ENCODE results near the gene ARHGAP10. TPM values are rescaled to one million over a fixed set of nuclear protein-coding genes. Genes with fewer than 3 reads are reported as not detected.

ARHGAP10 gene
- total and polyA plus RNA-seq, 3 donors from 2014 or later = 17.4 to 108 (median 83.5) TPM

GRCh38 chr4:147924604-147925412 lies 192.9 kb downstream of the ARHGAP10 start:
- TF ChIP-seq CTCF (IDR thresholded peaks at IDR 0.05) (no peak), POLR2A (IDR thresholded peaks at IDR 0.05) (no peak)
- intact Hi-C loops (cut with DNase I; ENCODE audit: low total_unique reads) = no loop called here
- Histone ChIP-seq H3K4me1 (no peaks in the 10 kb centered on the region), H3K36me3 (ENCODE audit: low read depth, missing control alignments) (no peaks in the 10 kb centered on the region), H3K27me3 (no peaks in the 10 kb centered on the region), H3K9me3 (no peaks in the 10 kb centered on the region), H3K27ac (no peak overlapping the region), H3K4me3 (no peak overlapping the region)
- peak; percentile 47 for DNase-seq
- 55 to 63% methylated on average over 3 of the region's 3 CpGs for WGBS, 2 donors

- TF ChIP-seq POLR2A (IDR thresholded peaks at IDR 0.05) (no peak), CTCF (IDR thresholded peaks at IDR 0.05) (no peak)
- H3K9me3 ChIP-seq = no peaks in the 10 kb centered on the region
- H3K27me3 ChIP-seq = no peaks in the 10 kb centered on the region
- H3K4me3 ChIP-seq = no peak overlapping the region
- 87 to 91% methylated on average over 11 of the region's 11 CpGs for WGBS, 2 donors
- no peaks in the 10 kb centered on the region for H3K36me3 ChIP-seq (ENCODE audit: low read depth, missing control alignments)
- H3K4me1 ChIP-seq = no peaks in the 10 kb centered on the region
- no peak for DNase-seq
- intact Hi-C loops (cut with DNase I; ENCODE audit: low total_unique reads) = no loop called here
- no peak overlapping the region for H3K27ac ChIP-seq
These were observed 195.7 kb downstream of the ARHGAP10 start for GRCh38 chr4:147927377-147928137.

- Histone ChIP-seq H3K27ac (no peak overlapping the region), H3K36me3 (ENCODE audit: low read depth, missing control alignments) (no peaks in the 10 kb centered on the region), H3K4me3 (no peak overlapping the region), H3K27me3 (no peaks in the 10 kb centered on the region), H3K9me3 (no peaks in the 10 kb centered on the region), H3K4me1 (no peaks in the 10 kb centered on the region)
- no peak for TF ChIP-seq CTCF (IDR thresholded peaks at IDR 0.05)
- TF ChIP-seq POLR2A (IDR thresholded peaks at IDR 0.05) = no peak
- WGBS, 2 donors = 88 to 89% methylated on average over 5 of the region's 5 CpGs
- intact Hi-C loops (cut with DNase I; ENCODE audit: low total_unique reads) = no loop called here
- no peak for DNase-seq
These were observed 196.5 kb downstream of the ARHGAP10 start for GRCh38 chr4:147928400-147928799.

- no peaks in the 10 kb centered on the region for H3K4me1 ChIP-seq
- no peaks in the 10 kb centered on the region for H3K36me3 ChIP-seq (ENCODE audit: low read depth, missing control alignments)
- H3K9me3 ChIP-seq = no peaks in the 10 kb centered on the region
- 84 to 92% methylated on average over 1 of the region's 1 CpG for WGBS, 2 donors
- DNase-seq = no peak
- no peak overlapping the region for H3K4me3 ChIP-seq
- intact Hi-C loops (cut with DNase I; ENCODE audit: low total_unique reads) = no loop called here
- no peaks in the 10 kb centered on the region for H3K27me3 ChIP-seq
- H3K27ac ChIP-seq = no peak overlapping the region
- no peak for TF ChIP-seq CTCF (IDR thresholded peaks at IDR 0.05)
- TF ChIP-seq POLR2A (IDR thresholded peaks at IDR 0.05) = no peak
These were observed 197.9 kb downstream of the ARHGAP10 start for GRCh38 chr4:147929746-147930145.

All from testis (tissue), 3 donors.